Neural progenitor cell (in vitro differentiated cells): Measurements from ENCODE around the gene TRIP13. TPM values are rescaled to one million over a fixed set of nuclear protein-coding genes. Genes with fewer than 3 reads are reported as not detected.
A peak's percentile ranks its signal among the peaks of the same experiment; 100 is the strongest.
"Not testable (repeated sequence)": the region's sequence is repeated elsewhere in the genome, so short reads cannot be mapped to it uniquely, and the experiment has no call there.

Source experiments
- DNase-seq: peaks from one replicate; pipeline ENCODE4 v3.0.0-alpha.2; 2016; ENCODE audit warnings: low spot score
- H2AFZ ChIP-seq: fragments of 200-600 bp; sonication (generic); replicated peaks from 2 replicates; pipeline ENCODE4 v1.6.1; 2016; ENCODE audit warnings: antibody characterized with exemption
- H3F3A ChIP-seq: fragments of 200-600 bp; sonication (generic); 2 replicates; pipeline ENCODE4 v1.6.1; 2016; ENCODE audit warnings: antibody characterized with exemption, low read depth
- H3K27ac ChIP-seq: fragments of 200-600 bp; sonication (generic); 2 replicates; pipeline ENCODE4 v1.5.1; 2016; ENCODE audit warnings: mild to moderate bottlenecking
- H3K27me3 ChIP-seq: fragments of 200-600 bp; sonication (generic); 2 replicates; pipeline ENCODE4 v1.6.1; 2016; ENCODE audit warnings: mild to moderate bottlenecking, moderate library complexity
- H3K36me3 ChIP-seq: fragments of 200-600 bp; sonication (generic); 2 replicates; pipeline ENCODE4 v1.5.1; 2016
- H3K4me1 ChIP-seq: fragments of 200-600 bp; sonication (generic); 2 replicates; pipeline ENCODE4 v1.6.1; 2016; ENCODE audit warnings: mixed run types
- H3K4me2 ChIP-seq: fragments of 200-600 bp; sonication (generic); 2 replicates; pipeline ENCODE4 v1.6.1; 2016
- H3K4me3 ChIP-seq: fragments of 200-600 bp; sonication (generic); 2 replicates; pipeline ENCODE4 v1.5.1; 2016
- H3K79me2 ChIP-seq: fragments of 200-600 bp; sonication (generic); 2 replicates; pipeline ENCODE4 v1.6.1; 2016; ENCODE audit warnings: low read depth
- H3K9ac ChIP-seq: fragments of 200-600 bp; sonication (generic); 2 replicates; pipeline ENCODE4 v1.6.1; 2016
- H3K9me3 ChIP-seq: fragments of 200-600 bp; sonication (generic); 2 replicates; pipeline ENCODE4 v1.5.1; 2016; ENCODE audit warnings: low read depth
- H4K20me1 ChIP-seq: fragments of 200-600 bp; sonication (generic); 2 replicates; pipeline ENCODE4 v1.6.1; 2016; ENCODE audit warnings: low read depth
- H3K27ac Mint-ChIP-seq: 3 replicates; pipeline ENCODE4 v1.8.0; 2021; ENCODE audit warnings: mixed read lengths
- H3K27me3 Mint-ChIP-seq: 2 replicates; pipeline ENCODE4 v1.8.0; 2022; ENCODE audit warnings: low read depth, mild to moderate bottlenecking, inconsistent platforms, moderate library complexity, mixed read lengths; ENCODE audit not compliant: insufficient read depth
- H3K36me3 Mint-ChIP-seq: 3 replicates; pipeline ENCODE4 v1.8.0; 2021; ENCODE audit warnings: mixed read lengths
- H3K4me1 Mint-ChIP-seq: 3 replicates; pipeline ENCODE4 v1.8.0; 2021; ENCODE audit warnings: mixed read lengths
- H3K4me3 Mint-ChIP-seq: 3 replicates; pipeline ENCODE4 v1.8.0; 2021; ENCODE audit warnings: mild to moderate bottlenecking, moderate library complexity, mixed read lengths
- H3K9me3 Mint-ChIP-seq: 3 replicates; pipeline ENCODE4 v1.8.0; 2020; ENCODE audit warnings: mixed read lengths
- EZH2 ChIP-seq: fragments of 200-600 bp; sonication (generic); IDR thresholded peaks from 2 replicates; pipeline ENCODE4 v1.6.1; 2017; ENCODE audit warnings: antibody characterized with exemption, mild to moderate bottlenecking, moderate library complexity
- EZH2phosphoT487 ChIP-seq: fragments of 200-600 bp; sonication (generic); IDR thresholded peaks from 2 replicates; pipeline ENCODE4 v1.6.1; 2017; ENCODE audit warnings: antibody characterized with exemption
- total RNA-seq: library from RNA; depleted of rRNA; stranded (reverse); fragments of >200 nt; gene quantifications from 2 replicates; pipeline ENCODE4 v1.2.3, GENCODE V29; 2015; ENCODE audit warnings: low replicate concordance
- TF ChIP-seq, protein P1 (sequence below): fragments of 200-600 bp; sonication (generic); IDR thresholded peaks from 2 replicates; pipeline ENCODE4 v1.5.1; 2017; ENCODE audit warnings: antibody characterized with exemption, mild to moderate bottlenecking

The TRIP13 gene
- total RNA-seq, 1 donor from 2014 or later = 32.3 TPM

DNA sequence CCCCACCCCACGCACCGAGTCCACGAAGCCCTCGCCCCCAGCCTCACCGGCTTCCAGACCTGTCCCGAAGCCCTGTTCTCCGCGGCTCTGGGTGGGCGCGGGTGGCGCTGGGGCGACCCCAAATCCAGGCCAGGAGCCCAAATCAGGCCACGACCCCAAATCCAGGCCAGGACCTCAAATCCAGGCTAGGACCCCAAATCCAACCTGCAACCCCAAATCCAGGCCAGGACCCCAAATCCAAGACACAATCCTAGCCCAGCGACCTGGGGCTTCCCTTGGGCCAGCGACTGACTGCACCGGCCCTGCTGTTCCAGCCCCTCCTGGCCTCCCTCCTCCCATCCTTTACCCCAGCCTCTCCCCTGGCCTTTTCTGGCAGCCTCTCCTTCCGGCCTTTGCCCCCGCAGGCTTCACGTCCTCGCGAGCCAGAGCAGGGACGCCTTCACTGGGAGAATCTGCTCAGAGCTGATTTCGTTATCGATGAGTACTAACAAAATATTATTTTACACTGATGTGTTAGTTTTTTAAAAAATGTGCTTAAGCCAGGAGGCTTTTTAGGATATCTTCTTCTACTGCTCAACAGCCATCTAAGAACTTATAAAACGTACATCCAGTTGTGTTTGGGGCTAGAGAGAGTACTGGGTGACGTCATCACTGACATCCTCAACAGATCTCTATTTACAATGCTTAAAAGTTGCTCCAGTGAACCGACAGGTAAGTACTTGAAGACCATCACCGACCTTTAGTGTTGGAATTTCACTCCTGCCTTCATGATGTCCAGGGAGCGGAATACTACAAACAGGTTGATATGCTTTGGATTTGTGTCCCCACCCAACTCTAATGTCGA, 34.7 kb downstream of the TRIP13 start:
- Histone ChIP-seq H3K36me3 (no peaks in the 10 kb centered on the region), H3K4me1 (peaks cover 8% of the 10 kb centered on the region), H3K9me3 (no peaks in the 10 kb centered on the region), H3K4me3 (no peak overlapping the region), H3K4me2 (peak overlapping the region; percentile 82), H2AFZ (no peak overlapping the region), H3K27ac (no peak overlapping the region), H3K9ac (no peak overlapping the region), H3F3A (no peaks in the 10 kb centered on the region), H3K27me3 (peaks cover 54% of the 10 kb centered on the region), H4K20me1 (no peaks in the 10 kb centered on the region), H3K79me2 (no peaks in the 10 kb centered on the region)
- Mint-ChIP-seq H3K9me3 (no peaks in the 10 kb centered on the region), H3K36me3 (peaks cover 5% of the 10 kb centered on the region), H3K27ac (no peak overlapping the region), H3K4me3 (peak overlapping the region; percentile 54), H3K27me3 (peaks cover 8% of the 10 kb centered on the region), H3K4me1 (no peaks in the 10 kb centered on the region)
- DNase-seq = no peak
- TF ChIP-seq EZH2 (no peak), EZH2phosphoT487 (peak; percentile 3)
- TF ChIP-seq, protein P1, sequence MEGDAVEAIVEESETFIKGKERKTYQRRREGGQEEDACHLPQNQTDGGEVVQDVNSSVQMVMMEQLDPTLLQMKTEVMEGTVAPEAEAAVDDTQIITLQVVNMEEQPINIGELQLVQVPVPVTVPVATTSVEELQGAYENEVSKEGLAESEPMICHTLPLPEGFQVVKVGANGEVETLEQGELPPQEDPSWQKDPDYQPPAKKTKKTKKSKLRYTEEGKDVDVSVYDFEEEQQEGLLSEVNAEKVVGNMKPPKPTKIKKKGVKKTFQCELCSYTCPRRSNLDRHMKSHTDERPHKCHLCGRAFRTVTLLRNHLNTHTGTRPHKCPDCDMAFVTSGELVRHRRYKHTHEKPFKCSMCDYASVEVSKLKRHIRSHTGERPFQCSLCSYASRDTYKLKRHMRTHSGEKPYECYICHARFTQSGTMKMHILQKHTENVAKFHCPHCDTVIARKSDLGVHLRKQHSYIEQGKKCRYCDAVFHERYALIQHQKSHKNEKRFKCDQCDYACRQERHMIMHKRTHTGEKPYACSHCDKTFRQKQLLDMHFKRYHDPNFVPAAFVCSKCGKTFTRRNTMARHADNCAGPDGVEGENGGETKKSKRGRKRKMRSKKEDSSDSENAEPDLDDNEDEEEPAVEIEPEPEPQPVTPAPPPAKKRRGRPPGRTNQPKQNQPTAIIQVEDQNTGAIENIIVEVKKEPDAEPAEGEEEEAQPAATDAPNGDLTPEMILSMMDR = no peak

DNA sequence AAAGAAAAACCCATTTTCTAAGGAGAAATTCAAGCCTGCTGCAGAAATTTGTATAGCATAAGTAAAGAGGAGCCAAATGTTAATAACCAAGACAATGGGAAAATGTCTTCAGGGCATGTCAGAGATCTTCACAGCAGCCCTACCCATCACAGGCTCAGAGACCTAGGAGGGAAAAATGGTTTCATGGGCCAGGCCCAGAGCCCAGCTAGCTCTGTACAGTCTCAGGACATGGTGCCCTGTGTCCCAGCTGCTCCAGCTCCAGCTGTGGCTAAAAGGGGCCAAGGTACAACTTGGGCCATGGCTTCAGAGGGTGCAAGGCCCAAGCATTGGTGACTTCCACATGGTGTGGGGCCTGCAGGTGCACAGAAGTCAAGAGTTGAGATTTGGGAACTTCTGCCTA, 36.5 kb downstream of the TRIP13 start:
- H3F3A ChIP-seq, H4K20me1 ChIP-seq, H3K27me3 Mint-ChIP-seq, H3K4me3 Mint-ChIP-seq, H3K4me1 Mint-ChIP-seq, H3K36me3 Mint-ChIP-seq, H3K4me1 ChIP-seq, H3K27ac ChIP-seq, DNase-seq, H3K79me2 ChIP-seq, H3K9me3 ChIP-seq, H3K9ac ChIP-seq, H3K27ac Mint-ChIP-seq, H2AFZ ChIP-seq, H3K36me3 ChIP-seq, H3K9me3 Mint-ChIP-seq, H3K4me3 ChIP-seq, H3K4me2 ChIP-seq: not testable (repeated sequence)
- peaks cover 49% of the 10 kb centered on the region for H3K27me3 ChIP-seq

DNA sequence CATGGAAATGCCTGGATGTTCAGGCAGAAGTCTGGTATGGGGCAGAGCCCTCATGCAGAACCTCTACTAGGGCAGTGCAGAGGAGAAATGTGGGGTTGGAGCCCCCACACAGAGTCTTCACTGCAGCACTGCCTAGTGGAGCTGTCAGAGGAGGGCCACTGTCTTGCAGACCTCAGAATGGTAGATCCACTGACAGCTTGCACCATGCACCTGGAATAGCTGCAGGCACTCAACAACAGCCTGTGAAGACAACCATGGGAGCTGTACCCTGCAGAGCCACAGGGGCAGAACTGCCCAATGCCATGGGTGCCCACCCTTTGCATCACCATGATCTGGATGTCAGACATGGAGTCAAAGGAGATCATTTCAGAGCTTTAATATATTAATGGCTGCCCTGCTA, 36.9 kb downstream of the TRIP13 start:
- Mint-ChIP-seq H3K9me3 (no peaks in the 10 kb centered on the region), H3K36me3 (peaks cover 5% of the 10 kb centered on the region), H3K27ac (no peak overlapping the region), H3K27me3 (peaks cover 8% of the 10 kb centered on the region), H3K4me1 (no peaks in the 10 kb centered on the region), H3K4me3 (no peak overlapping the region)
- no peaks in the 10 kb centered on the region for H3K79me2 ChIP-seq
- no peak overlapping the region for H3K27ac ChIP-seq
- H3K4me3 ChIP-seq = no peak overlapping the region
- peaks cover 8% of the 10 kb centered on the region for H3K4me1 ChIP-seq
- H4K20me1 ChIP-seq = no peaks in the 10 kb centered on the region
- no peak overlapping the region for H2AFZ ChIP-seq
- H3K4me2 ChIP-seq = no peak overlapping the region
- no peaks in the 10 kb centered on the region for H3F3A ChIP-seq
- no peak overlapping the region for H3K9ac ChIP-seq
- DNase-seq = no peak
- no peaks in the 10 kb centered on the region for H3K36me3 ChIP-seq
- H3K9me3 ChIP-seq = no peaks in the 10 kb centered on the region
- H3K27me3 ChIP-seq = peaks cover 45% of the 10 kb centered on the region
- TF ChIP-seq EZH2phosphoT487 (no peak), EZH2 (no peak)
- TF ChIP-seq, protein P1 = no peak

DNA sequence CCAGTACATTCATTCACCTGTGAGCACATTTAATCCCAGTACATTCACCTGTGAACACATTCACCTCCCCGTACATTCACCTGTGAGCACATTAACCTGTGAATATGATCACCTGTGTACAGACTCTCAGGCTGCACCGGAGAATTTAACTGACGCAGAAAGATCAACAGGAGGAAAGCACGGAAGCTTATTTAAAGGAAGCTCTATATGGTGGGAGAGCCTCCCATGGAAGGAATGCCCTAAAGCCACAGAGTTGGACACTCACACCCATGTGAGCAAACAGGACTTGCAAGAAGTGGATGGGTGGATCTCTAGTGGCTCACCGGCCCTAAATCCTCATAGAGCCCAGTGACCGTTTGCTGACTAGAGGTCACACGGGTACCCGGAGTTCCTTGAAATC, 38.2 kb downstream of the TRIP13 start:
- DNase-seq = no peak
- no peak overlapping the region for H3K27ac Mint-ChIP-seq
- peaks cover 5% of the 10 kb centered on the region for H3K27me3 Mint-ChIP-seq

More for the DNA sequence above, 38.2 kb downstream of the TRIP13 start:
- H3K4me2 ChIP-seq = no peak overlapping the region
- H3K27me3 ChIP-seq = peaks cover 32% of the 10 kb centered on the region
- no peak overlapping the region for H3K27ac ChIP-seq
- H3K79me2 ChIP-seq = no peaks in the 10 kb centered on the region
- Mint-ChIP-seq H3K4me1 (no peaks in the 10 kb centered on the region), H3K36me3 (peaks cover 5% of the 10 kb centered on the region), H3K9me3 (peaks cover 2% of the 10 kb centered on the region), H3K4me3 (no peak overlapping the region)
- H3K4me1 ChIP-seq = peaks cover 8% of the 10 kb centered on the region
- H2AFZ ChIP-seq = no peak overlapping the region
- H3K9ac ChIP-seq = no peak overlapping the region
- no peak overlapping the region for H3K4me3 ChIP-seq
- H3K36me3 ChIP-seq = no peaks in the 10 kb centered on the region
- H3K9me3 ChIP-seq = no peaks in the 10 kb centered on the region
- TF ChIP-seq EZH2phosphoT487 = no peak
- TF ChIP-seq, protein P1 = no peak
- TF ChIP-seq EZH2 = no peak
- H3F3A ChIP-seq = no peaks in the 10 kb centered on the region
- no peaks in the 10 kb centered on the region for H4K20me1 ChIP-seq
